Parathyroid adenoma (tissue), 2 donors: ENCODE results near the gene PIGK.

Experiments used
- H2AFZ ChIP-seq: fragments of 300-600 bp; sonication (generic); one replicate; pipeline ENCODE4 v1.7.0; 2017; ENCODE audit warnings: antibody characterized with exemption, mild to moderate bottlenecking
- H3K27ac ChIP-seq: fragments of 300-600 bp; sonication (generic); one replicate; pipeline ENCODE4 v1.7.0; 2017
- H3K27me3 ChIP-seq: fragments of 300-600 bp; sonication (generic); one replicate; pipeline ENCODE4 v1.7.0; 2017; ENCODE audit warnings: low read length; ENCODE audit not compliant: control insufficient read depth, insufficient read depth
- H3K36me3 ChIP-seq: fragments of 300-600 bp; sonication (generic); one replicate; pipeline ENCODE4 v1.7.0; 2017; ENCODE audit warnings: low read length; ENCODE audit not compliant: control insufficient read depth, insufficient read depth
- H3K4me1 ChIP-seq: fragments of 300-600 bp; sonication (generic); one replicate; pipeline ENCODE4 v1.7.0; 2017; ENCODE audit warnings: control low read depth
- H3K4me2 ChIP-seq: fragments of 300-600 bp; sonication (generic); one replicate; pipeline ENCODE4 v1.7.0; 2017; ENCODE audit warnings: low read length
- H3K4me3 ChIP-seq: fragments of 300-600 bp; sonication (generic); one replicate; pipeline ENCODE4 v1.7.0; 2017; ENCODE audit warnings: low read depth, low read length
- H3K79me2 ChIP-seq: fragments of 300-600 bp; sonication (generic); one replicate; pipeline ENCODE4 v1.7.0; 2017; ENCODE audit warnings: control low read depth
- H3K9ac ChIP-seq: fragments of 300-600 bp; sonication (generic); one replicate; pipeline ENCODE4 v1.7.0; 2017; ENCODE audit warnings: mild to moderate bottlenecking
- H3K9me3 ChIP-seq: fragments of 300-600 bp; sonication (generic); one replicate; pipeline ENCODE4 v1.7.0; 2017; ENCODE audit warnings: low read length; ENCODE audit not compliant: control insufficient read depth
- TF ChIP-seq, protein P1 (sequence below): fragments of 300-600 bp; sonication (generic); IDR thresholded peaks from one replicate; pipeline ENCODE4 v1.7.0; 2017; ENCODE audit warnings: antibody characterized with exemption, mild to moderate bottlenecking
- donor health status: primary hyperparathyroidism.

Gene PIGK

DNA sequence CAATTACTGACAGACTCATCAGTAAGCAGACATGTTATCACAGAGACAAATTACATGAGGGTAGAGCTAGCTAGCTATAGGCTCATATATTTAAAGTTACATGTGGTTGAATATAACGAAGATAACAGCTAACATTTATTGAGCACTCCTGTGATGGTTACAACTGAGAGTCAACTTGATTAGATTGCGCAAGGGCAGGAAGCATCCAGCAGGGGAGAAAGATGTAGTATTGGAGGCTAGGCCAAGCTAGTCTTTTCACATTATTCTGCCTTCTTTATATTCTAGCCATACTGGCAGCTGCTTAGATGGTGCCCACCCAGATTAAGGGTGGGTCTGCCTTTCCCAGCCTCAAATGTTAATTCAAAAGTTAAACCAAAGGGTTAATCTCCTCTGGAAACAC, 37.1 kb downstream of the PIGK start:
- H3K4me1 ChIP-seq: no peaks in the 10 kb centered on the region
- H3K4me3 ChIP-seq: no peak overlapping the region
- H3K9me3 ChIP-seq: no peaks in the 10 kb centered on the region
- TF ChIP-seq, protein P1, sequence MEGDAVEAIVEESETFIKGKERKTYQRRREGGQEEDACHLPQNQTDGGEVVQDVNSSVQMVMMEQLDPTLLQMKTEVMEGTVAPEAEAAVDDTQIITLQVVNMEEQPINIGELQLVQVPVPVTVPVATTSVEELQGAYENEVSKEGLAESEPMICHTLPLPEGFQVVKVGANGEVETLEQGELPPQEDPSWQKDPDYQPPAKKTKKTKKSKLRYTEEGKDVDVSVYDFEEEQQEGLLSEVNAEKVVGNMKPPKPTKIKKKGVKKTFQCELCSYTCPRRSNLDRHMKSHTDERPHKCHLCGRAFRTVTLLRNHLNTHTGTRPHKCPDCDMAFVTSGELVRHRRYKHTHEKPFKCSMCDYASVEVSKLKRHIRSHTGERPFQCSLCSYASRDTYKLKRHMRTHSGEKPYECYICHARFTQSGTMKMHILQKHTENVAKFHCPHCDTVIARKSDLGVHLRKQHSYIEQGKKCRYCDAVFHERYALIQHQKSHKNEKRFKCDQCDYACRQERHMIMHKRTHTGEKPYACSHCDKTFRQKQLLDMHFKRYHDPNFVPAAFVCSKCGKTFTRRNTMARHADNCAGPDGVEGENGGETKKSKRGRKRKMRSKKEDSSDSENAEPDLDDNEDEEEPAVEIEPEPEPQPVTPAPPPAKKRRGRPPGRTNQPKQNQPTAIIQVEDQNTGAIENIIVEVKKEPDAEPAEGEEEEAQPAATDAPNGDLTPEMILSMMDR: no peak
- H3K9ac ChIP-seq: no peak overlapping the region
- H3K4me2 ChIP-seq: no peak overlapping the region
- no peak overlapping the region for H2AFZ ChIP-seq
- no peaks in the 10 kb centered on the region for H3K36me3 ChIP-seq
- no peaks in the 10 kb centered on the region for H3K79me2 ChIP-seq
- no peak overlapping the region for H3K27ac ChIP-seq
- no peaks in the 10 kb centered on the region for H3K27me3 ChIP-seq

DNA sequence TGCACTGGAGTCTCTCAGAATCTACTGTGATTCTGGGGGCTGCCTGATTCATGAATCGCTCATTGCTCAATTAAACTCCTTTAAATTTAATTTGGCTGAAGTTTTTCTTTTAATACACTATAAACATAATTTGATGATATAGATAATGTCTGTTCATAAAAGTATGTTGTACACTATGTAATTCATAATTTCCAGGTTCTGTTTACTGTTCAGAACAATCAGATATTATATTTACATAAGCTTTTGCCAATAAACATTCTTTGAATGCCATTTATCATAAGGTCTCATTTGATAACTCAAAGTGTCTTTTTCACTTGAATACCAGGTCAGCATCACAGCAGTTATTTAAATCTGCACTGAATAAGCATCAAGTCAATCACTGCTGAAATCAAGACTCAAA, 39.6 kb downstream of the PIGK start:
- Histone ChIP-seq H3K4me3 (no peak overlapping the region), H3K36me3 (no peaks in the 10 kb centered on the region), H3K27ac (no peak overlapping the region), H3K4me1 (no peaks in the 10 kb centered on the region), H3K27me3 (no peaks in the 10 kb centered on the region), H3K9ac (no peak overlapping the region), H3K4me2 (no peak overlapping the region), H3K9me3 (no peaks in the 10 kb centered on the region), H3K79me2 (no peaks in the 10 kb centered on the region), H2AFZ (no peak overlapping the region)
- TF ChIP-seq, protein P1: no peak

DNA sequence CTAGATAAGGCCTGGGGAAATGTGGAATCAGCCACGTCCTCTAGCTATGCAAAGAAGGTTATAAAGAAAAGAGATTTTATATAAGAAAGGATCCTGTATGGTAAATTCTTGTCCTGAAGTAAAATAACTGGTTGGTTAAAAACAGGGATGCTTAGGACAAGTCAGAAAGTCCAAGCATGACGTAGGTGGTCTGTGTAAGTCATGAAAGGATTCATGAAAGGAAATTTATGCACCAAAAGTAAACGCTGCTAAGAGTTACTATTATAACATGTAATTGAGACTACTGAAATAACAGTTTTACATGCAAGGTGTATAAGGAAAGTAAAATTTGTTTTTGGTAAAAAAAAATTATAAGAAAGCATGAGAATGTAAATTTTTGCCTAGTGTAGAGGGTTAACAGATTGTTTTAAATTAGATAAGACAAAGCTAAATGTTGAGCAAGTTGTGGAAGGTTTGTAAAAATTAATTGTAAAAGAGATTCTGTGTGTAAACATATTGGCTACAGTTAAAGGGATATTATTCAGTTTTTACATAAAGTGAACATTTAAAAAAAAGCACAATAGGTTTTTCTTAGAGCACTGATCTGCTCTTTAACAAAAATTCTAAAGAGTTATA, 43.9 kb downstream of the PIGK start:
- H3K27me3 ChIP-seq: no peaks in the 10 kb centered on the region
- no peak overlapping the region for H3K27ac ChIP-seq
- H3K4me3 ChIP-seq: no peak overlapping the region
- H2AFZ ChIP-seq: no peak overlapping the region
- H3K4me1 ChIP-seq: no peaks in the 10 kb centered on the region
- H3K9me3 ChIP-seq: no peaks in the 10 kb centered on the region
- no peak overlapping the region for H3K4me2 ChIP-seq
- H3K9ac ChIP-seq: no peak overlapping the region
- TF ChIP-seq, protein P1: no peak
- H3K36me3 ChIP-seq: no peaks in the 10 kb centered on the region
- no peaks in the 10 kb centered on the region for H3K79me2 ChIP-seq

DNA sequence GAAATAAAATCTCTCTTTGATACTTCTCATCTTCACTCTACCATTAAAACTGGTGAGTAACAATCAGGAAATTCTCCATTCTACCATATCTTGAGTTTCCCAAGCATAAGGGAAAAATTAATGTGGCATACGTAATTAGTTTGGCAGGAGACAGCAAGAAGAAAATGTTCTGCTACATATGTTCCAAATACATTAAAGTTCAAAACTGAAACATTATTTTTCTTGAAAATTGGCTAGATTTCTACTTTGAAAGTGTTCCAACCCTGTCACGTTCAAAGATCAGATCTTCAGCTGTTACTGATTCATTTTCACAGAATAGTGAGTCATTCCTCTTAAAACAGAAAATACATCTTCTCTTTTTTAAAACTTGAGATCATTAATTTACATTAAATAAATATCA, 48.5 kb downstream of the PIGK start:
- TF ChIP-seq, protein P1: no peak
- Histone ChIP-seq H3K4me2 (no peak overlapping the region), H3K9ac (no peak overlapping the region), H3K9me3 (no peaks in the 10 kb centered on the region), H3K27ac (no peak overlapping the region), H3K4me3 (no peak overlapping the region), H3K79me2 (no peaks in the 10 kb centered on the region), H3K27me3 (no peaks in the 10 kb centered on the region), H3K36me3 (no peaks in the 10 kb centered on the region), H2AFZ (no peak overlapping the region), H3K4me1 (no peaks in the 10 kb centered on the region)

DNA sequence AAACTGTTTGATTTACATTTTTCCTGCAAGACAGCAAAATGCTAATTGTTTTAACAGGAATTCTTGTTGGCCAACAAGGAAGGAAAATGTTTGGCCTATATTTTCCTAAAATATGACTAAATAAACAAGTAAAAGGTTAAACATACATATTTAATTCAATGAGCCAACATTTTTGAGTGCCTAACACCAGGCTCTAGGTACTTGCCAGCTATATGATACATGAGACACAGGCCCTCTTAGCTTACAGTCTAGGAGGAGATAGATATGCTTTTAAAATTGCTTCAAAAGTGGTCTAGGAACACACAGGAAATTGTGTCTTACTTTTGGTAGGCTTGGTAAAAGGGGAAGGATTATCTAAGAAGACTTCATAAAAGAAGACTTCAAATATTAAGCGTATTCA, 50.9 kb downstream of the PIGK start:
- H3K9ac ChIP-seq: no peak overlapping the region
- no peak overlapping the region for H3K27ac ChIP-seq
- no peaks in the 10 kb centered on the region for H3K9me3 ChIP-seq
- TF ChIP-seq, protein P1: no peak
- H3K4me3 ChIP-seq: no peak overlapping the region
- H3K4me2 ChIP-seq: no peak overlapping the region
- no peaks in the 10 kb centered on the region for H3K79me2 ChIP-seq
- no peaks in the 10 kb centered on the region for H3K4me1 ChIP-seq
- no peaks in the 10 kb centered on the region for H3K27me3 ChIP-seq
- H3K36me3 ChIP-seq: no peaks in the 10 kb centered on the region
- no peak overlapping the region for H2AFZ ChIP-seq
